Skeletal muscle cell (primary cell): ENCODE measurements around the gene EP300.
"Not testable (repeated sequence)": the region's sequence is repeated elsewhere in the genome, so short reads cannot be mapped to it uniquely, and the experiment has no call there.

ENCODE experiments used
- DNase-seq: peaks from one replicate; pipeline ENCODE4 v3.0.0-alpha.2; 2010; ENCODE audit warnings: low read depth
- H3K4me3 ChIP-seq: 2 replicates; pipeline ENCODE4 v1.5.1; 2011; ENCODE audit warnings: low read depth, mild to moderate bottlenecking, control low read depth, low read length, moderate library complexity

The EP300 gene

DNA sequence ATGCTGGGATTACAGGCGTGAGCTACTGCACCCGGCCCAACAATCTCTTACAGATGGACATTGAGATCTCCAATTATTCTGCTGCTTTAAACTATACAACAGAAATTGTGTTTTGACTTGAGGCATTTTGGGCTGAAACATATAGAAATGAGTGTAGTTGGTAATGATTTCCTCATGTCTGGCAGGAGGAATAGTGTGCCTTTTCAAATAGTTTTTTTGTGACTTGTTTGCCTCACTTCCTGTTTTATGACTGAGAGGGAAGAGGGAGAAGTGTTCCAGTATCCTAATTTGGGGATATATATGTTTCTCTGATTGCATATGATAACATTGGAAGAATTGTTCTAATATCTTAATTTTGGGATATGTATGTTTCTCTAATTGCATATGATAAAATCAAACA, 40.2 kb downstream of the EP300 start:
- H3K4me3 ChIP-seq, result no peak overlapping the region
- DNase-seq, result no peak

DNA sequence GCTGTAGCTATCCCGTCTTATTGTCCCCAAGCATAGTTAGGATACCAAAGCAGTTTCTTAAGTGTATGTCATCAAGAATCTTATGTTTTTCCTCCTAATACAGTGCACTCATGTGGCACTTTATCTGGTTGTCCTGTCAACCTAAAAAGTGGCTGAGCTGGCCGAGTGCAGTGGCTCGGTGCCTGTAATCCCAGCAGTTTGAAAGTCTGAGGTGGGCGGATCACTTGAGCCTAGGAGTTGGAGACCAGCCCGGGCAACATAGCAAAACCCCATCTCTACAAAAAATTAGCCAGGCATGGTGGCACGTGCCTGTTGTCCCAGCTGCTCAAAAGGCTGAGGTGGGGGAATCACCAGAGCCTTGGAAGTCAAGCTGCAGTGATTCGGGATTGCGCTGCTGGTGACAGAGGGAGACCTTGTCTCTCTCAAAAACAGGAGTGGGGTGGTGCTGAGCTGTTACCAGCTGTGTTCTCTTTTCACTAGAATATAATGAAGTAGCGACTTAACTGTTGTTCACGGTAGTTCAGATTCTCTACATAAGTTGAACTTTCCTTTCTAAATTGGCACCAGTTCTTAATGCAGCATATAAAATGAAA, 48.1 kb downstream of the EP300 start:
- H3K4me3 ChIP-seq, result no peak overlapping the region
- no peak for DNase-seq

DNA sequence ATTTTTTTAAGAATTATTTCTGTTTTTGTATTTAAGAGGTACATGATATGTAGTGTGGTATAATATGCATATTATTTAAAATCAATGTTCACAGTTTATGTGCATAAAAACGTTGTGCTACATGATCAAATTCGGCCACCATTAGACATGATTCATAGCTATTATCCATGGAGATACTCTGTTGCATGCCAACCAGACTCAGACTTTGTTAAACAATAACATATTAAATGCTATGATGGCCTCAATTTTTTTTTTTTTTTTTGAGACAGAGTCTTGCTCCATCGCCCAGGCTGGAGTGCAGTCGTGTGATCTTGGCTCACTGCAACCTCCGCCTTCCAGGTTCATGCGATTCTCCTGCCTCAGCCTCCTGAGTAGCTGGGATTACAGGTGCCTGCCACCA, 53.5 kb downstream of the EP300 start:
- H3K4me3 ChIP-seq, DNase-seq: not testable (repeated sequence)

DNA sequence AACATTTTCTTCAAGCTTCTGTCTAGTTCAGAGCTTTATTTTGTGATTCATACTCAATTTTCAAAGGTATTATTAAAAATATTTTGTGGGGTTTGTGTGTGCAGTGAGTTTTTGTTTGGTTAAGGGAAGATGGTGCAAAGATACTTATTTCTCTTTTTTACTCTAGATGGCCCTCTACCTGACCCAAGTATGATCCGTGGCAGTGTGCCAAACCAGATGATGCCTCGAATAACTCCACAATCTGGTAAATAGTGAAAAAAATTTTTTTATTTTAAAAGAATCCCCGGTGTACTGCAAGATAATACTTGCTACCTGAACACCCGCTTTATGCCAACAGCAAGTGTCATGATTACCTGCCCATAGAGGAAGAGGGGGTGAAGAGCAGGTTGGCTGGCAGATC, 54.2 kb downstream of the EP300 start:
- H3K4me3 ChIP-seq, result no peak overlapping the region
- no peak for DNase-seq

DNA sequence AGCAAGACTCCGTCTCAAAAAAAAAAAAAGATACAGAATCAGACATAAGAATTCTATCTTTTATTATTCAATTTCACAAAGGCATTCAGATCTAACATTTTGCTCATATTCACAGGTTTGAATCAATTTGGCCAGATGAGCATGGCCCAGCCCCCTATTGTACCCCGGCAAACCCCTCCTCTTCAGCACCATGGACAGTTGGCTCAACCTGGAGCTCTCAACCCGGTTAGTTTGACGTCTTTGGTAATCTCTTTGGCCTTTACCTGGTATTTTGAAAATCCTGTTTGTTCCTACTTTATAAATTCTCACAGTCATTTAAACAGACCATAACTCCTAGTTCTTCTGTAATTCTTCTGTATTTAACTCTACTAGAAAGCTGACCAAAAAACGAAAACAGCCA, 55.3 kb downstream of the EP300 start:
- DNase-seq, result no peak

DNA sequence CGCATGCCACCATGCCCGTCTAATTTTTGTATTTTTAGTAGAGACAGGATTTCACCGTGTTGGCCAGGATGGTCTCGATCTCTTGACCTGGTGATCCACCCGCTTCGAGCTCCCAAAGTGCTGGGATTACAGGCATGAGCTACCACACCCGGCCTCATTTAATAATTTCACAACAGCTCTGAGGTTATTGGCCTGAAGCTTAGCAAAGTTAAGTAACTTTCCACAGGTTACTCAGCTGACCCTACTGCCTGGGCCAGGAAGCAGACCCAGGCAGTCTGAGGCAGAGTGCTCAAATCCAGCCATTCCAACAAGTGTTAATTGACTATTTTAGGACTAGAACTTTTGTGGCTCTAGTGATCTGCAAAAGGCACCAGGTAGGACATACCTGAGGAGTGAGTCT, 60.5 kb downstream of the EP300 start:
- DNase-seq, result no peak
- no peak overlapping the region for H3K4me3 ChIP-seq

More for the DNA sequence above, 55.3 kb downstream of the EP300 start:
- H3K4me3 ChIP-seq, result no peak overlapping the region

DNA sequence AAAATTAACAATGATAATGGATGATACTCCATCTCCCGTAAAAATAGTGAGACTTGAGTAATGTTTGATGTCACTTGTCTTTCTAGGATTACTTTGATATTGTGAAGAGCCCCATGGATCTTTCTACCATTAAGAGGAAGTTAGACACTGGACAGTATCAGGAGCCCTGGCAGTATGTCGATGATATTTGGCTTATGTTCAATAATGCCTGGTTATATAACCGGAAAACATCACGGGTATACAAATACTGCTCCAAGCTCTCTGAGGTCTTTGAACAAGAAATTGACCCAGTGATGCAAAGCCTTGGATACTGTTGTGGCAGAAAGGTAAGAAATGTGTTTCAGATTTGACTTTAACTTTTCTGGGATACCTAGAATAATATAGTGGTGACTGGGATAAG, 64.7 kb downstream of the EP300 start:
- H3K4me3 ChIP-seq, result no peak overlapping the region
- no peak for DNase-seq

DNA sequence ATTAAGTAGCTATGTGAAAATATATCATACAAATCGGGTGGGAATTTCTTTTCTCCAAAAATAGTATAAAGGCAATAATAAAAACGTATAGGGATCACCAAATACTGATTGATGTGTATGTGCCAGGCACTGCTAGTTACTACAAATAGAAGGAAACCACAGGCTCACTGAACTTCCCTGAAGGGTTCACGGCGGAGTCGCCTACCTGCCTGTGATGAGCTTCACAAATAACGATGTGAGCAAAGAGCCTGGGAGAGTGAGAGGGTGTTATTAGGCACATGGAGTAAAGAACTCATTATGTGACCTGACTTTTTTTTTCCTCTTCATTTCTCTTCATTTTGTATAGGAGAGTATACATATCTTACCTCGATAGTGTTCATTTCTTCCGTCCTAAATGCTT, 76.8 kb downstream of the EP300 start:
- H3K4me3 ChIP-seq, result no peak overlapping the region
- no peak for DNase-seq

DNA sequence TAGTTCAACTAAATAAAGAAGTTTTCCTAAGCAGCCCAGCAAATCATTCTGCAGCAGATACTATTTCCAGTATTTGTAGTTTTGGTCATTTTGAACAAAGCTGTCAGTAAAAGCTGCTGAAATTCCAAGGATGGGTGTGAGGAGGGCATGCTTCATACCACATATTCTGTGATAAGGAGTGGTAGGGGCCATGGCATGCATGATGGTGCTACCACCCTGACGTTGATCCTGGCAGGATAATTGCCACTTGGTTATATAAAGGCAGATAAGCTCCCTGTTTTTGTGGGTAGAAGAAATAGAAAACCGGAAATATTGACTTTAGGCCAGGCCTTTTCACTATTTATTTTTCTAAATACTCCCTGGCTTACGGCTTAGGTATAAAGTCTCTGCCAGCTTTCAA, 79.6 kb downstream of the EP300 start:
- no peak overlapping the region for H3K4me3 ChIP-seq
- DNase-seq, result no peak

DNA sequence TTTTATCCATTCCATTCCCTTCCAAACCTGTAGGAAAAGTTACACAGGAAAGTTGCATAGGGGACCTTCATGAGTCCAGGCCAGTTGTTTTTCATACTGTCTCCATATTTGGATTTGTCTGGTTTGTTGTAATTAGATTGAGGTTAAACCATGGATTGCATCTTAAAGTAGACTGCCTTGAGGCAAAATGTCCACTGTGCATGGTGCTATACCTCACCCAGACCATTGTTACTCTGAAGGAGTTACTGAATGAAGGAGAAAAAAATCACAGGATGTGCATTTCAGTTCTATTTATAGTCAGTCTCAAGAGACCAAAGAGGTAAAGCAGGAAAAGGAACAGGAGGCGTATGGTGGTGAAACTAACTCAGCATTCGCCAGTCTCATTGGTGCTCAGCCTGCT, 83.2 kb downstream of the EP300 start:
- DNase-seq, result no peak
- no peak overlapping the region for H3K4me3 ChIP-seq

DNA sequence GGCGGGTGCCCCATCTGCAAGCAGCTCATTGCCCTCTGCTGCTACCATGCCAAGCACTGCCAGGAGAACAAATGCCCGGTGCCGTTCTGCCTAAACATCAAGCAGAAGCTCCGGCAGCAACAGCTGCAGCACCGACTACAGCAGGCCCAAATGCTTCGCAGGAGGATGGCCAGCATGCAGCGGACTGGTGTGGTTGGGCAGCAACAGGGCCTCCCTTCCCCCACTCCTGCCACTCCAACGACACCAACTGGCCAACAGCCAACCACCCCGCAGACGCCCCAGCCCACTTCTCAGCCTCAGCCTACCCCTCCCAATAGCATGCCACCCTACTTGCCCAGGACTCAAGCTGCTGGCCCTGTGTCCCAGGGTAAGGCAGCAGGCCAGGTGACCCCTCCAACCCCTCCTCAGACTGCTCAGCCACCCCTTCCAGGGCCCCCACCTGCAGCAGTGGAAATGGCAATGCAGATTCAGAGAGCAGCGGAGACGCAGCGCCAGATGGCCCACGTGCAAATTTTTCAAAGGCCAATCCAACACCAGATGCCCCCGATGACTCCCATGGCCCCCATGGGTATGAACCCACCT, 84.7 kb downstream of the EP300 start:
- no peak overlapping the region for H3K4me3 ChIP-seq
- DNase-seq, result no peak

DNA sequence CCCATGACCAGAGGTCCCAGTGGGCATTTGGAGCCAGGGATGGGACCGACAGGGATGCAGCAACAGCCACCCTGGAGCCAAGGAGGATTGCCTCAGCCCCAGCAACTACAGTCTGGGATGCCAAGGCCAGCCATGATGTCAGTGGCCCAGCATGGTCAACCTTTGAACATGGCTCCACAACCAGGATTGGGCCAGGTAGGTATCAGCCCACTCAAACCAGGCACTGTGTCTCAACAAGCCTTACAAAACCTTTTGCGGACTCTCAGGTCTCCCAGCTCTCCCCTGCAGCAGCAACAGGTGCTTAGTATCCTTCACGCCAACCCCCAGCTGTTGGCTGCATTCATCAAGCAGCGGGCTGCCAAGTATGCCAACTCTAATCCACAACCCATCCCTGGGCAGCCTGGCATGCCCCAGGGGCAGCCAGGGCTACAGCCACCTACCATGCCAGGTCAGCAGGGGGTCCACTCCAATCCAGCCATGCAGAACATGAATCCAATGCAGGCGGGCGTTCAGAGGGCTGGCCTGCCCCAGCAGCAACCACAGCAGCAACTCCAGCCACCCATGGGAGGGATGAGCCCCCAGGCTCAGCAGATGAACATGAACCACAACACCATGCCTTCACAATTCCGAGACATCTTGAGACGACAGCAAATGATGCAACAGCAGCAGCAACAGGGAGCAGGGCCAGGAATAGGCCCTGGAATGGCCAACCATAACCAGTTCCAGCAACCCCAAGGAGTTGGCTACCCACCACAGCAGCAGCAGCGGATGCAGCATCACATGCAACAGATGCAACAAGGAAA, 85.4 kb downstream of the EP300 start:
- no peak for DNase-seq
- no peak overlapping the region for H3K4me3 ChIP-seq

DNA sequence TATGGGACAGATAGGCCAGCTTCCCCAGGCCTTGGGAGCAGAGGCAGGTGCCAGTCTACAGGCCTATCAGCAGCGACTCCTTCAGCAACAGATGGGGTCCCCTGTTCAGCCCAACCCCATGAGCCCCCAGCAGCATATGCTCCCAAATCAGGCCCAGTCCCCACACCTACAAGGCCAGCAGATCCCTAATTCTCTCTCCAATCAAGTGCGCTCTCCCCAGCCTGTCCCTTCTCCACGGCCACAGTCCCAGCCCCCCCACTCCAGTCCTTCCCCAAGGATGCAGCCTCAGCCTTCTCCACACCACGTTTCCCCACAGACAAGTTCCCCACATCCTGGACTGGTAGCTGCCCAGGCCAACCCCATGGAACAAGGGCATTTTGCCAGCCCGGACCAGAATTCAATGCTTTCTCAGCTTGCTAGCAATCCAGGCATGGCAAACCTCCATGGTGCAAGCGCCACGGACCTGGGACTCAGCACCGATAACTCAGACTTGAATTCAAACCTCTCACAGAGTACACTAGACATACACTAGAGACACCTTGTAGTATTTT, 86.1 kb downstream of the EP300 start:
- no peak overlapping the region for H3K4me3 ChIP-seq
- no peak for DNase-seq

DNA sequence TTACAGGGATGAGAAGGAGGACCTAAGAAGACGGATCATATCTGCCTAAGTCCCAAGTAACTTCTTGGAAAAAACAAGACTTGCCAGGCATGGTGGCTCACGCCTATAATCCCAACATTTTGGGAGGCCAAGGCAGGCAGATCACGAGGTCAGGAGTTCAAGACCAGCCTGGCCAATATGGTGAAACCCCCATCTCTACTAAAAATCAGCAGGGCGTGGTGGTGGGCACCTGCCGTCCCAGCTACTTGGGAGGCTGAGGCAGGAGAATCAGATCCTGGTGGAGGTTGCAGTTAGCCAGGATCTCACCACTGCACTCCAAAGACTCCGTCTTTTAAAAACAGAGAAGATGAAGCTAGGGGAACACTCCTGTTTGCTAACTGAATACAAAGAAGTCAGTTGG, 88.0 kb downstream of the EP300 start:
- H3K4me3 ChIP-seq, DNase-seq: not testable (repeated sequence)

DNA sequence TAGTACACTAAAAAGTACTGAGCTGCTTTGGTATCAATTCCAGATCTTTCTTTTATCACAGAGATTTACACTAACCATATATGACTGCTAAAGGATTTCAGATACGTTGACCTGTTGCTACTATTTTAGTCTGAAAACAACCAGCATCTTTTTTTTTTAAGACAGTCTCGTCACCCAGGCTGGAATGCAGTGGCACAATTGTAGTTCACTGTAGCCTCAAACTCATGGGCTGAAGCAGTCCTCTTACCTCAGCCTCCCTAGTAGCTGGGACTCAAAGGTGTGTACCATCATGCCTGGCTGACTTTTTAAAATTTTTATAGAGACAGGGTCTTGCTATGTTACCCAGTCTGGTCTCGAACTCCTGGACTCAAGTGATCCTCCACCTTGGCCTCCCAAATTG, 88.5 kb downstream of the EP300 start:
- DNase-seq, result no peak

DNA sequence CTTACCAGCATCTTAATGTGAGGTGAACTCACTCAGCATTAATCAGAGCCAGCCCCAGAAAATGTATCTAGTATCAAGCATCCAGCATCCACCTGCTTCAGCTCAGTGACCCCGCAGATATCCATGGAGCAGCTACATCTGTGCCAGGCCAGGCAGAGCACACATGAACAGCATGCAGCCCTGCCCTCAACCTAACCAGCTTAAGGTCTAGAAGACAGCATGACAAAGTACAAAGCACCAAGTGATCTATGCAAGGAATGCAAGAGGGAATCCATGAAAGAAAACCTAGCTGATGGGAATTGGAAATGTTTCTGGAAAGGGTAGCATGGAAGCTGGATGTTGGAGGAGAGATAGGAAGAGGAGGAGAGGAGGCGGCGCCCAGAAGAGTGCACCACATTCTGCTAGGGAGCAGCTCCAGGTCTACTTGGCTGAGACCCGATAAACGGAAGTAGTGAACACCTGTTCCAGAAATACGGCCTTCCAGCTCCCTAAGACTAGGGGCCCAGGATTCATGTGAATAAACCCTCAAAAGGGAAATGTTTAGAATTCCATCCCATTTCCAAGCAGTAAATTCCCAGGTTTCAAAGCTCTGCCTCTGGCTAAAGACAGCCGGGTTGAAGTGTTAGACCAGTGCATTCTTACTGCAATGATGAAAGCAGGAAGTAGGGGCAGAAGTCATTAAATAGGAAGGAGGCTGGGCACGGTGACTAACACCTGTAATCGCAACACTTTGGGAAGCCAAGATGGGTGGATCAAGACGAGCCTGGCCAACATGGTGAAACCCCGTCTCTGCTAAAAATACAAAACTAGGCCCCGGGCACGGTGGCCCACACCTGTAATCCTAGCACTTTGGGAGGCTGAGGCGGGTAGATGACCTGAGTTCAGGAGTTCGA, 89.2 kb downstream of the EP300 start:
- DNase-seq, result peak; percentile 25
- H3K4me3 ChIP-seq, result no peak overlapping the region

More for the DNA sequence above, 88.5 kb downstream of the EP300 start:
- H3K4me3 ChIP-seq, result no peak overlapping the region

DNA sequence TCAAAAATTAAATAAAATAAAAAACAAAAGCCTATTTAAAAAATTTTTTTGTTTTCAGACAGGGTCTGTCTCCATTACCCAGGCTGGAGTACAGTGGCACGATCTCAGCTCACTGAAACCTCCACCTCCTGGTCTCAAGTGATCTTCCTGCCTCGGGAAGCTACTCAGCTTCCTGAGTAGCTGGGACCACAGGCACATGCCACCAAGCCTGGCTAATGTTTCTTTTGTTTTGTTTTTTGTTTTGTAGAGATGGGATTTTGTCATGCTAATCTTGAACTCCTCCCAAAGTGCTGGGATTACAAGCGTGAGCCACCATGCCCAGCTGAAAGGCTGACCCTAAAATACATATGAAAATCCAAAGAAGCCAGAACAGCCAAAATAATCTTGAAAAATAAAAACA, 92.3 kb downstream of the EP300 start:
- no peak for DNase-seq

DNA sequence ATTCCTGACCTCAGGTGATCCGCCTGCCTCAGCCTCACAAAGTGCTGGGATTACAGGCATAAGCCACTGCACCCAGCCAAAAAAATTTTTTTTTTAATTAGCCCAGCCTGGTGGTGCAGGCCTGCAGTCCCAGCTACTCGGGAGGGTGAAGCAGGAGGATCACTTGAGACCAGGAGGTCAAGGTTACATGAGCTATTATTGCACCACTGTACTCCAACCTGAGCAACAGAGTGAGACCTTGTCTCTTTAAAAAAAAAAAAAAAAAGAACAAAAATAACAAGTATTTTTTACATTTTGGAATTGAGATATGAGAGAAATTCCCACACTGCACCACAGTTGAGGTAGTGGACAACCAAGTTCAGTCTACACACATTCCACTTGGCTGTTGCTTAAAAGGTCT, 99.1 kb downstream of the EP300 start:
- DNase-seq, result no peak
- no peak overlapping the region for H3K4me3 ChIP-seq

More for the DNA sequence above, 92.3 kb downstream of the EP300 start:
- no peak overlapping the region for H3K4me3 ChIP-seq

DNA sequence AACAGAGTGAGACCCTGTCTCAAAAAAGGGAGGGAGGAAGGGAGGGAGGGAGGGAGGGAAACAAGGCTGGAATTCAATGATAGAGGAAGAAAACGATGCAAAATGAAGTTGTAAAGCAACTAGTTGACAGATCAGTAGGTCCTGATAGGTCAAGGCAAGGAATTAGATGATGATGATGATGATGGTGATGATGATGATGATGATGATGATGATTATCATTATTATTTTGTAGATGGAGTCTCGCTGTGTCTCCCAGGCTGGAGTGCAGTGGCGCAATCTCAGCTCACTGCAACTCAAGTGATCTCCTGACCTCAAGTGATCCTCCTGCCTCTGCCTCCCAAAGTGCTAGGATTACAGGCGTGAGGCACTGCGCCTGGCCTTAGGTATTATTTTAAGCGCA, 101.4 kb downstream of the EP300 start:
- no peak overlapping the region for H3K4me3 ChIP-seq
- no peak for DNase-seq
